HEK293 (cell line): ENCODE data around the gene NANOGP8.

Source experiments
- CTCF ChIA-PET: fragments of 350-600 bp; formaldehyde crosslinking; extraction: SDS; loops from one replicate; lab custom pipeline; 2021; ENCODE audit warnings: antibody characterized with exemption; lab: Yijun Ruan, JAX
- POLR2A ChIA-PET: fragments of 300-600 bp; formaldehyde crosslinking; extraction: SDS; loops from one replicate; lab custom pipeline; 2020; ENCODE audit warnings: antibody characterized with exemption, inconsistent platforms; lab: Yijun Ruan, JAX
- H3K27ac ChIP-seq: fragments of 200-500 bp; sonication (Bioruptor generic); 2 replicates; pipeline ENCODE4 v1.5.1; 2014; ENCODE audit warnings: low read depth, low read length, control low read depth, inconsistent platforms; ENCODE audit errors: extremely low read depth
- H3K36me3 ChIP-seq, 2 experiments: fragments of 200-500 bp in 1 of 2; sonication (Bioruptor generic) in 1 of 2; 1 replicate in 1 of 2; 2 replicates in 1 of 2; pipeline ENCODE4 v1.5.1; 2014 to 2017; ENCODE audit warnings: inconsistent platforms in 2 of 2, low read length in 2 of 2; ENCODE audit not compliant: control insufficient read depth in 2 of 2, insufficient read depth in 1 of 2
- H3K4me1 ChIP-seq: fragments of 200-500 bp; sonication (Bioruptor generic); 2 replicates; pipeline ENCODE4 v1.5.1; 2014; ENCODE audit warnings: mild to moderate bottlenecking, low read length, inconsistent platforms; ENCODE audit not compliant: control insufficient read depth, insufficient read depth
- H3K4me3 ChIP-seq: 2 replicates; pipeline ENCODE4 v1.5.1; 2011; ENCODE audit warnings: low read depth, mild to moderate bottlenecking, control low read depth, low read length, moderate library complexity
- H3K9me3 ChIP-seq: fragments of 200-500 bp; sonication (Bioruptor generic); 2 replicates; pipeline ENCODE4 v1.5.1; 2014; ENCODE audit warnings: low read depth, low read length, inconsistent platforms; ENCODE audit not compliant: control insufficient read depth, insufficient read depth
- CTCF ChIP-seq: fragments of 450-650 bp; formaldehyde crosslinking; IDR thresholded peaks from 2 replicates; pipeline ENCODE4 v1.5.1; 2016; ENCODE audit warnings: missing biosample characterization, missing genetic modification characterization
- ELK4 ChIP-seq: IDR thresholded peaks from 2 replicates; pipeline ENCODE4 v1.6.1; 2011; ENCODE audit warnings: mild to moderate bottlenecking, low read depth, low read length, borderline replicate concordance
- FEZF1 ChIP-seq: fragments of 450-650 bp; formaldehyde crosslinking; IDR thresholded peaks from 2 replicates; pipeline ENCODE4 v1.5.1; 2016; ENCODE audit warnings: missing biosample characterization, missing genetic modification characterization
- PRDM6 ChIP-seq: fragments of 450-650 bp; formaldehyde crosslinking; IDR thresholded peaks from 2 replicates; pipeline ENCODE4 v1.5.1; 2017; ENCODE audit warnings: missing biosample characterization, missing genetic modification characterization
- SP2 ChIP-seq: fragments of 450-650 bp; formaldehyde crosslinking; IDR thresholded peaks from 2 replicates; pipeline ENCODE4 v1.5.1; 2016; ENCODE audit warnings: missing biosample characterization, missing genetic modification characterization
- SP7 ChIP-seq: fragments of 450-650 bp; formaldehyde crosslinking; IDR thresholded peaks from 2 replicates; pipeline ENCODE4 v1.5.1; 2016; ENCODE audit warnings: missing biosample characterization, missing genetic modification characterization
- ZBTB11 ChIP-seq: fragments of 450-650 bp; formaldehyde crosslinking; conservative IDR thresholded peaks from 2 replicates; pipeline ENCODE4 v1.5.1; 2016; ENCODE audit warnings: low read depth, missing biosample characterization, missing genetic modification characterization
- ZNF155 ChIP-seq: fragments of 450-650 bp; formaldehyde crosslinking; IDR thresholded peaks from 2 replicates; pipeline ENCODE4 v1.5.1; 2016; ENCODE audit warnings: missing biosample characterization, missing genetic modification characterization
- ZNF19 ChIP-seq: fragments of 450-650 bp; formaldehyde crosslinking; IDR thresholded peaks from 2 replicates; pipeline ENCODE4; 2016; ENCODE audit warnings: missing biosample characterization, missing genetic modification characterization, low read depth
- ZNF302 ChIP-seq: fragments of 450-650 bp; formaldehyde crosslinking; IDR thresholded peaks from 2 replicates; pipeline ENCODE4 v1.5.1; 2016; ENCODE audit warnings: missing biosample characterization, missing genetic modification characterization, low read depth
- ZNF311 ChIP-seq: fragments of 450-650 bp; formaldehyde crosslinking; IDR thresholded peaks from 2 replicates; pipeline ENCODE4 v1.5.1; 2017; ENCODE audit warnings: missing biosample characterization, missing genetic modification characterization, borderline replicate concordance
- ZNF416 ChIP-seq: fragments of 450-650 bp; formaldehyde crosslinking; IDR thresholded peaks from 2 replicates; pipeline ENCODE4 v1.5.1; 2016; ENCODE audit warnings: missing biosample characterization, missing genetic modification characterization
- ZNF514 ChIP-seq: fragments of 450-650 bp; formaldehyde crosslinking; IDR thresholded peaks from 2 replicates; pipeline ENCODE4 v1.5.1; 2016; ENCODE audit warnings: missing biosample characterization, missing genetic modification characterization
- ZNF585B ChIP-seq: fragments of 450-650 bp; formaldehyde crosslinking; IDR thresholded peaks from 2 replicates; pipeline ENCODE4 v1.5.1; 2016; ENCODE audit warnings: missing biosample characterization, missing genetic modification characterization
- ZNF596 ChIP-seq: fragments of 450-650 bp; IDR thresholded peaks from 2 replicates; pipeline ENCODE4 v1.5.0; 2018; ENCODE audit warnings: missing biosample characterization, mild to moderate bottlenecking, missing genetic modification characterization, moderate library complexity
- ZNF621 ChIP-seq: fragments of 450-650 bp; formaldehyde crosslinking; IDR thresholded peaks from 2 replicates; pipeline ENCODE4 v1.5.1; 2017; ENCODE audit warnings: missing biosample characterization, missing genetic modification characterization
- ZNF623 ChIP-seq: fragments of 450-650 bp; formaldehyde crosslinking; IDR thresholded peaks from 2 replicates; pipeline ENCODE4 v1.5.1; 2016; ENCODE audit warnings: missing biosample characterization, missing genetic modification characterization
- ZNF629 ChIP-seq: fragments of 450-650 bp; formaldehyde crosslinking; IDR thresholded peaks from 2 replicates; pipeline ENCODE4 v1.5.1; 2017; ENCODE audit warnings: missing biosample characterization, missing genetic modification characterization
- ZNF658 ChIP-seq: fragments of 450-650 bp; formaldehyde crosslinking; IDR thresholded peaks from 2 replicates; pipeline ENCODE4; 2016; ENCODE audit warnings: missing biosample characterization, missing genetic modification characterization

The NANOGP8 gene

GRCh38 chr15:35066094-35066493 is 19.0 kb downstream of the NANOGP8 start:
- Histone ChIP-seq H3K36me3 (no peaks in the 10 kb centered on the region), H3K4me3 (no peak overlapping the region), H3K9me3 (no peaks in the 10 kb centered on the region), H3K4me1 (no peaks in the 10 kb centered on the region), H3K27ac (no peak overlapping the region)
- ChIA-PET POLR2A (no interaction called here), CTCF (interaction anchor here (0.7 kb wide), 1 partner anchor 692 kb away, joined by 3 read pairs; no protein-coding TSS in a partner anchor)
- no peak for TF ChIP-seq SP7 (tag by site-specific recombination)
- no peak for TF ChIP-seq ZNF658 (tag by site-specific recombination)
- TF ChIP-seq ZNF19 (tag by site-specific recombination): no peak
- no peak for TF ChIP-seq ZNF621
- TF ChIP-seq ZNF514 (tag by site-specific recombination): no peak
- TF ChIP-seq SP2 (tag by site-specific recombination): no peak
- no peak for TF ChIP-seq ZNF302 (tag by site-specific recombination)
- TF ChIP-seq ZNF596 (tag by site-specific recombination): no peak
- TF ChIP-seq ELK4: no peak
- TF ChIP-seq FEZF1 (tag by site-specific recombination): no peak
- TF ChIP-seq ZNF585B: no peak
- no peak for TF ChIP-seq ZNF416 (tag by site-specific recombination)
- no peak for TF ChIP-seq ZBTB11 (tag by site-specific recombination)
- no peak for TF ChIP-seq ZNF311 (tag by site-specific recombination)
- no peak for TF ChIP-seq ZNF629 (tag by site-specific recombination)
- TF ChIP-seq CTCF: no peak
- TF ChIP-seq ZNF623 (tag by site-specific recombination): no peak
- TF ChIP-seq PRDM6 (tag by site-specific recombination): no peak
- no peak for TF ChIP-seq ZNF155 (tag by site-specific recombination)
